A673 (cell line): ENCODE measurements around the gene IGFBP4. TPM values are rescaled to one million over a fixed set of nuclear protein-coding genes. Genes with fewer than 3 reads are reported as not detected.

Experiments used
- BruUV-seq: library from RNA; stranded (reverse); fragments of 400-500 nt; replicated peaks from 2 replicates; lab custom pipeline; 2021; lab: Mats Ljungman, UMichigan
- CTCF ChIA-PET: fragments of 300-600 bp; sonication (Branson Sonifier 250); formaldehyde crosslinking; loops from one replicate; lab custom pipeline; 2022; ENCODE audit warnings: antibody characterized with exemption; lab: Charles Lee
- POLR2A ChIA-PET: fragments of 300-600 bp; sonication (Branson Sonifier 250); formaldehyde crosslinking; loops from one replicate; lab custom pipeline; 2022; ENCODE audit warnings: antibody characterized with exemption; ENCODE audit not compliant: low non-redundant PET; lab: Charles Lee
- DNase-seq: peaks from one replicate; pipeline ENCODE4 v3.0.0-alpha.2; 2015; ENCODE audit warnings: low spot score
- H3K27ac ChIP-seq: fragments of 200-600 bp; sonication (generic); 2 replicates; pipeline ENCODE4 v1.5.1; 2016; ENCODE audit warnings: mixed run types, low read depth, mild to moderate bottlenecking, mixed read lengths, antibody characterized with exemption, low read length; ENCODE audit not compliant: poor library complexity, severe bottlenecking
- H3K27me3 ChIP-seq: fragments of 200-600 bp; sonication (generic); replicated peaks from 2 replicates; pipeline ENCODE4 v1.6.1; 2017; ENCODE audit warnings: mixed run types, low read depth, mild to moderate bottlenecking, mixed read lengths, antibody characterized with exemption, low read length; ENCODE audit not compliant: insufficient read depth, poor library complexity
- H3K36me3 ChIP-seq: fragments of 200-600 bp; sonication (generic); 2 replicates; pipeline ENCODE4 v1.6.1; 2016; ENCODE audit warnings: mixed run types, mild to moderate bottlenecking, mixed read lengths, antibody characterized with exemption, low read length; ENCODE audit not compliant: insufficient read depth, poor library complexity, severe bottlenecking
- H3K4me1 ChIP-seq: fragments of 200-600 bp; sonication (generic); 2 replicates; pipeline ENCODE4 v1.6.1; 2017; ENCODE audit warnings: mixed run types, mild to moderate bottlenecking, mixed read lengths, antibody characterized with exemption, low read length; ENCODE audit not compliant: insufficient read depth, poor library complexity, severe bottlenecking
- H3K4me3 ChIP-seq: fragments of 200-600 bp; sonication (generic); 2 replicates; pipeline ENCODE4 v1.5.1; 2016; ENCODE audit warnings: low read depth, mixed run types, mild to moderate bottlenecking, mixed read lengths, low read length; ENCODE audit not compliant: poor library complexity, severe bottlenecking
- H3K9me3 ChIP-seq: fragments of 200-600 bp; sonication (generic); 2 replicates; pipeline ENCODE4 v1.6.1; 2016; ENCODE audit warnings: mixed run types, low read depth, mild to moderate bottlenecking, mixed read lengths, antibody characterized with exemption, low read length; ENCODE audit not compliant: poor library complexity, severe bottlenecking
- CTCF ChIP-seq: fragments of 300-800, 200-600 bp; sonication (generic); conservative IDR thresholded peaks from 2 replicates; pipeline ENCODE4 v1.5.1; 2017; ENCODE audit warnings: low read depth, mild to moderate bottlenecking, antibody characterized with exemption, low read length, moderate library complexity, mixed read lengths
- EZH2 ChIP-seq: fragments of 200-600 bp; sonication (generic); IDR thresholded peaks from 2 replicates; pipeline ENCODE4 v1.6.1; 2017; ENCODE audit warnings: borderline replicate concordance, low read depth, mild to moderate bottlenecking, mixed read lengths, antibody characterized with exemption, low read length; ENCODE audit not compliant: poor library complexity, severe bottlenecking
- intact Hi-C: fragments of 100-400 bp; cut with micrococcal nuclease; formaldehyde crosslinking; loops from one replicate; pipeline ENCODE4 v1.10.0; 2022; ENCODE audit not compliant: unreplicated experiment
- total RNA-seq: library from RNA; stranded (reverse); gene quantifications from 2 replicates; pipeline ENCODE4 v1.2.3, GENCODE V29; 2021

Gene IGFBP4
- total RNA-seq, 1 experiment from 2014 or later = 4.8 TPM

DNA sequence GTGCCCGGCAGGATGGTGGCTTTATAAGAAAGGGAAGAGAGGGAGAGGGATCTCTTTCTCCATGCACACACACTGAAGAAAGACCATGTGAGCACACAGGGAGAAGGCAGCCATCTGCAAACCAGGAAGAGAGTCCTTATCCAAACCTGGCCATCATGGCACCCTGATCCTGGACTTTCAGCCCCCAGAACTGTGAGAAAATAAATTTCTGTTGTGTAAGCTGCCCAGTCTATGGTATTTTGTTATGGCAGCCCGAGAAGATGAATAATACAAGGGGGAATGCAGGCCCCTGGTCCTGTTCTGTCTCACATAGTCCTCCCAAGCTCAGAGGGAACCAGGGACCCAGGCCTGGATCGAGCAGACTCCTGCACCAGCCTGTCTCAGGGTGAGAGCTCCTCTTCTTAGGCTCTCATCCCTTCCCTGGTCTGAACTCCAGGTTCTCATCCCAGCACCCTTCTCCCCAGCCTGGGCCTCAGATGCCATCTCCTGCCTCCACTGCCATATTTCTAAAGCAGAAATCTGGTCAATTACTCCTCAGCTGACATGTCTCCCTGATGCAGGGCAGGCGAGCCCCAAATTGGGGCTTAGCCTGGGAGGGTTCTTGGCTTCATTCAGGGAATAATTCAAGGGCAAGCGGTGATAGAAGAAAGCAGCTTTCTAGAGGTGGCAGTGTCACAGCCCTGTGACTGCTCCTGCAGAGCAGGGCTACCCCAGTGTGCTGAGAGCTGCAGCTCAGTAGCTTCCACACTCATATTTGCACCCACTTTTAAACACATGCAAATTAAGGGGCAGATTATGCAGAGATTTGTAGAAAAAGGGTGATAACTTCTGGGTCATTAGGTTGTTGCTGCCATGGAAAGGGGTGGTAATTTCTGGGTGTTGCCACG is 28.8 kb downstream of the IGFBP4 start:
- Histone ChIP-seq H3K9me3 (no peaks in the 10 kb centered on the region), H3K27ac (no peak overlapping the region), H3K36me3 (no peaks in the 10 kb centered on the region), H3K4me3 (no peak overlapping the region), H3K4me1 (no peaks in the 10 kb centered on the region), H3K27me3 (no peaks in the 10 kb centered on the region)
- no peak for DNase-seq
- TF ChIP-seq CTCF (no peak), EZH2 (no peak)
- intact Hi-C loops = no loop called here
- CTCF ChIA-PET = no interaction called here
- POLR2A ChIA-PET = interaction anchor here (0.8 kb wide), 1 partner anchor 35 kb away, joined by 6 read pairs; no protein-coding TSS in a partner anchor
- no TSS peak for BruUV-seq

DNA sequence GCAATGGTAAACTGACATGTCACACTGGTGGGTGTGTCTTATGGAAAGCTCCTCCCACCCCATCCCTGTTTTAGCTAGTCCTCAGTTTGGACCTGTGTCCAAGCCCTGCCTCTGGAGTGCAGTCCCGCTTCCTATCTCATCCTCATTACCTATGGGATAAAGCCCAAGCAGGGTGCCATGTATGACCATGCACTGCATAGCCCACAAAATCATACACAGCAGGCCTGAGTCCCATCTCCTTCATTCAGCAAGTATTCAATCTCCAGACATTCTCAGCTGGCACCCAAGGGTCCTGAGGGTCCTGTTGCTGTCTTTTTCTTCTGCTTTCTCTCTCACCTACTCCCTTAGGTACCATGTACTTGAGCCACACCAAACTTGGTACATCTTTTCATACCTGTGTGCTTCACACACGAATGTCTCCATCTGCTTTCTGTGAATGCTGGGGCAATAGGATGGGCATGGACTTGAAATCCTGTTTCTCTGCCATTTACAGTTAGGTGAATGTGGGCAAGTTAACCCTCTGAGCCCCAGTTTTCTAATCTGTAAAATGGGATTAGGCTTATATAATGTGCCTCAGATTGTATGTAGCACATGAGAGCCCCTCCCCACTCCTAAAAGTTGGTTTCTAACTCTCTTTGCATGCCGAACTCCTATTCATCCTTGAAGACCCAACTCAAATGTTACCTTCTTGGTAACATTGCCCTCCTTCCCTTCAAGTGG is 29.6 kb downstream of the IGFBP4 start:
- ChIA-PET CTCF (no interaction called here), POLR2A (no interaction called here)
- no TSS peak for BruUV-seq
- intact Hi-C loops = no loop called here
- H3K27ac ChIP-seq = no peak overlapping the region
- TF ChIP-seq EZH2 (no peak), CTCF (no peak)
- H3K9me3 ChIP-seq = no peaks in the 10 kb centered on the region
- H3K4me3 ChIP-seq = no peak overlapping the region
- H3K36me3 ChIP-seq = no peaks in the 10 kb centered on the region
- H3K27me3 ChIP-seq = no peaks in the 10 kb centered on the region
- H3K4me1 ChIP-seq = no peaks in the 10 kb centered on the region
- no peak for DNase-seq

GRCh38 chr17:40473573-40474365 is 30.5 kb downstream of the IGFBP4 start:
- no peaks in the 10 kb centered on the region for H3K9me3 ChIP-seq
- no peak for DNase-seq
- ChIA-PET CTCF (no interaction called here), POLR2A (no interaction called here)
- H3K27me3 ChIP-seq = no peaks in the 10 kb centered on the region
- no peak overlapping the region for H3K27ac ChIP-seq
- TF ChIP-seq EZH2 (no peak), CTCF (no peak)
- intact Hi-C loops = no loop called here
- no peaks in the 10 kb centered on the region for H3K4me1 ChIP-seq
- BruUV-seq = no TSS peak
- no peaks in the 10 kb centered on the region for H3K36me3 ChIP-seq
- H3K4me3 ChIP-seq = no peak overlapping the region
